NB4 (cell line): ENCODE results near the gene FAM98A.

Experiments used
- DNase-seq: peaks from one replicate; pipeline ENCODE4 v3.0.0; 2010; ENCODE audit warnings: low read depth
- H3K4me3 ChIP-seq: one replicate; pipeline ENCODE4 v1.5.1; 2011; ENCODE audit warnings: mild to moderate bottlenecking, low read depth, low read length, moderate library complexity
- MYC ChIP-seq: IDR thresholded peaks from 2 replicates; pipeline ENCODE4 v1.6.1; 2011; ENCODE audit warnings: low read depth, low read length
- POLR2A ChIP-seq: IDR thresholded peaks from 2 replicates; pipeline ENCODE4 v1.6.1; 2011; ENCODE audit warnings: mild to moderate bottlenecking; ENCODE audit not compliant: insufficient read length; ENCODE audit errors: extremely low read depth
- TF ChIP-seq, protein P1 (sequence below): IDR thresholded peaks from one replicate; pipeline ENCODE4 v1.5.1; 2012; ENCODE audit warnings: low read depth, low read length
- TF ChIP-seq, protein P2 (sequence below): IDR thresholded peaks from 2 replicates; pipeline ENCODE4 v1.6.1; 2011; ENCODE audit warnings: low read depth, low read length

Gene FAM98A

DNA sequence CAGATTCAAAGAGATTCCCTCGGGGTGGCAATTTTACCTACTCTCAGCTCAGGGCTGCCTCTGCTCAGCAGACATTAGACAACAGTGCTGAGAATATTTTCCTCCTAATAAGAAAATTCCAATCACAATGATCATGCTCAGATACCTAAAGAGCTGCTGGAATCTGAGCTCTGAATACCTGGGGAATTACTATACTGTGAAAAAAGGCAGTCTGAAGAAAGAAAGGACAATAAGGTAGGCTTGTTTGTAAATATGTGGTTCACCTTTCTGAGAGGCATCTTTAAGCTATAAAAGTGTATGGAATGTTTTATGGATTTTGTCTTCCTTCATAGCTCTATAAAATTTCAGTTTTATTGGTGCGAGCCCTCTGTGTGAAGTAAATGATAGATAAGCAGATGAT is 34.2 kb upstream of the FAM98A start:
- H3K4me3 ChIP-seq, result no peak overlapping the region
- no peak for DNase-seq
- TF ChIP-seq MYC (no peak), POLR2A (no peak)
- TF ChIP-seq, protein P1, sequence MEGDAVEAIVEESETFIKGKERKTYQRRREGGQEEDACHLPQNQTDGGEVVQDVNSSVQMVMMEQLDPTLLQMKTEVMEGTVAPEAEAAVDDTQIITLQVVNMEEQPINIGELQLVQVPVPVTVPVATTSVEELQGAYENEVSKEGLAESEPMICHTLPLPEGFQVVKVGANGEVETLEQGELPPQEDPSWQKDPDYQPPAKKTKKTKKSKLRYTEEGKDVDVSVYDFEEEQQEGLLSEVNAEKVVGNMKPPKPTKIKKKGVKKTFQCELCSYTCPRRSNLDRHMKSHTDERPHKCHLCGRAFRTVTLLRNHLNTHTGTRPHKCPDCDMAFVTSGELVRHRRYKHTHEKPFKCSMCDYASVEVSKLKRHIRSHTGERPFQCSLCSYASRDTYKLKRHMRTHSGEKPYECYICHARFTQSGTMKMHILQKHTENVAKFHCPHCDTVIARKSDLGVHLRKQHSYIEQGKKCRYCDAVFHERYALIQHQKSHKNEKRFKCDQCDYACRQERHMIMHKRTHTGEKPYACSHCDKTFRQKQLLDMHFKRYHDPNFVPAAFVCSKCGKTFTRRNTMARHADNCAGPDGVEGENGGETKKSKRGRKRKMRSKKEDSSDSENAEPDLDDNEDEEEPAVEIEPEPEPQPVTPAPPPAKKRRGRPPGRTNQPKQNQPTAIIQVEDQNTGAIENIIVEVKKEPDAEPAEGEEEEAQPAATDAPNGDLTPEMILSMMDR, result no peak
- TF ChIP-seq, protein P2, sequence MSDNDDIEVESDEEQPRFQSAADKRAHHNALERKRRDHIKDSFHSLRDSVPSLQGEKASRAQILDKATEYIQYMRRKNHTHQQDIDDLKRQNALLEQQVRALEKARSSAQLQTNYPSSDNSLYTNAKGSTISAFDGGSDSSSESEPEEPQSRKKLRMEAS, result no peak

DNA sequence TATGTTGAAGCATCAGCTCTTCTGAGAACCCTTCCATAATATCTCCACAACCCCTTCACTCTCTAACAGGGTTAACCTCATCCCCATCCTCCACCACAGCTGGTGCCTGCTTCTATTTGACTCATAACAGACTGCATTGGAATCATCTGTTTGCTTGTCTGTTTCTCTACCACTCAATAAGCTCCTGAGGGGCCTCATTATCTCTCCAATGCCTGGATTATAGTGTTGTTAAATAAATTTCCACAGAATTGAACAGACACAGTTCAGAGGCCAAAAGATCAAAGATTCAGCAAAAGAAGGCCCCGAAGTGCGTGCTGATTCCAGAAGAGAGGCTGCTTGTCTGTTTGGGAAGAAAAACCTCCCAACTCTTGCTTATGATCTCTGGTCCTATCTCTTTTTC is 33.7 kb upstream of the FAM98A start:
- TF ChIP-seq, protein P2, result no peak
- TF ChIP-seq MYC (no peak), POLR2A (no peak)
- TF ChIP-seq, protein P1, result no peak
- no peak for DNase-seq
- no peak overlapping the region for H3K4me3 ChIP-seq

DNA sequence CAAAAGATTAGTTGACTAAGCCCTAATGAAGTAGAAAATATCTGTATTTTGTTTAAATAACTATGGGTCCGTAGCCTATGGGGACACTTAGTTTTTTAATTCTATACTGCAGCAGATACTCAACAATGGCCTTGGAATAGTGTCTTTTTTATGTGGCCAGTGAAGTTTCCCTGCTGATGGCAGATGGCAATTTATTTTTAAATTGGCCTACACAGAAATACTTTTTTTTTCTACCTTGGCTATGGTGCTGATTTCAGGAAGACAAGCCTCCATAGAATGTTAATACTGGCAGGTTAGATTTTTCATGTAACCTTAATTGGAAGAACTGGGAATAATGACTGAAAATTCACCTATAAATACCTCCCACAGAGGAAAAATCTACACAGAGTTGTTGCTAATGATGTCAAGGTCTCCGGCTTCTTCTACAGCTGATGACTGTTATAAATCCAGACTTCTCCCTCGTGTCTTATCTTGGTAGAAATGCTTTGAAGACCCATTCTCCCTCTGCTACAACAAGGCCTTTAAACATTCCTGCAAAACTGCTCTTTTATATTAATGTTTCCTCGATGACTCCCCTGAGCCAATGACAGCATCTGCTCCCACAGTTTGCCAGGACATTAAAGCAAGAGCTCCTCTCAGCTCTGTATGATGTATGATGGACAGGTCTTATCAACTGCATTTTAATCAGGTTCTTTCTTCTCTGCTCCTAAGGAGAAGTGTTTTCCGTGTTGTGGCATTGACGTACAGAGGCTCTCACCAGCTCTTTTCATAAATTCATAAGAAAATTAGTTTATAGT is 29.1 kb upstream of the FAM98A start:
- no peak for DNase-seq
- TF ChIP-seq MYC (no peak), POLR2A (no peak)
- TF ChIP-seq, protein P2, result no peak
- TF ChIP-seq, protein P1, result no peak
- H3K4me3 ChIP-seq, result no peak overlapping the region

DNA sequence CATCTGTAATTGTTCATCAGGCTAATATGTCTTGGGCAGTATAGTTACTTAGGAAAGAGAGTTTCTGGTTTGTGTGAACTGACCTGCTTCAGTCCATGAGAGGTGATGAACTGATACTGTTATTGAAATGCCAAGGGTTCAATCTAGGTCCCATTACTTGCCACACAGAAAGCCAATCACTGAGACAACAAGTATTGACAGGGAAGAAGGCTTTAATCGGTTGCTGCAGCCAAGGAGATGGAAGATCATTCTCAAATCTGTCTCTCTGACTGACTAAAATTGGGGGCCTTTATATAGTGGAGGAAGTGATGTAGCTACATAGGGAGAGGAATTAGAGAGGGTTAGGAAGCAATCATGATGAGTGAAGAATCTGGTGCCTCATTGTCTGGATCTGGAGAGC is 19.9 kb upstream of the FAM98A start:
- DNase-seq, result no peak
- TF ChIP-seq MYC (no peak), POLR2A (no peak)
- TF ChIP-seq, protein P1, result no peak
- TF ChIP-seq, protein P2, result no peak
- no peak overlapping the region for H3K4me3 ChIP-seq

DNA sequence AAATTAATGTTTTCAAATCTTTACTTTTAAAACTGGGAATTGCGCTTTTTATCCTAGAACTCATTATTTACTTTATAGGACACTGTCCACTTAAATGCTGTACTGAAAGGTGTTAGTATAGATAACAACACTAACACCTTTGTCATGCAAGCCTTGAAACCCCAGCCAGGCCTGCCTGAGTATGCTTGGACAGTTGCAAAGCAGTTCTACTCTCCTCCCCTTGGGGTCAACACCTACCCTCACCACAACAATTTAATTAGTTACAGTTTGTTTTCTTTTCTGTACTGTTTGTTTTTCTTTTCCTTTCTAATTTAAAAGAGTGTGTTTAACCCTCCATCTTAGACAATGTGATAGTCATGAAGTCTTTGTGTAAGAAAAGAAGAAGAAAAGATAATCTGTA is 18.9 kb upstream of the FAM98A start:
- H3K4me3 ChIP-seq, result no peak overlapping the region
- TF ChIP-seq MYC, result no peak
- TF ChIP-seq, protein P2, result no peak
- no peak for DNase-seq

DNA sequence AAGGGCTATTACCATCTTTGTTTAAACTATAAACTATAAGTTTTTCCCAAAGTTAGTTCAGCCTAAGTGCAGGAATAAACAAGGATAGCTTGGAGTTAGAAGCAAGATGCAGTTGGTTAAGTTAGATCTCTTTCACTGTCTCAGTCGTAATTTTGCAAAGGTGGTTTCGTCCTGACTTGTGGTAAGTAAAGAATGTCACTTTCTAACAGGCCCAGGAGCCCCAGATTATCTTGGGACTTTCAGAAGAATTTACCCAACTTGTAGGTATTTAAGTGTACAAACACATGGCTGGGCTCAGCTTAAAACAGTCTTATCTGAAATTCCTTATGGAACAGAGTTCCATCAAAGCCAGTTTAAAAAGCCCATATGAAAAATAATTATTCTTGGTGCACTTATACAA is 18.3 kb upstream of the FAM98A start:
- no peak for DNase-seq
- TF ChIP-seq, protein P2, result no peak
- TF ChIP-seq MYC, result no peak
- TF ChIP-seq, protein P1, result no peak
- H3K4me3 ChIP-seq, result no peak overlapping the region
